Lung microvascular endothelial cell (primary cell): ENCODE results near the gene SLC45A1. TPM values are rescaled to one million over a fixed set of nuclear protein-coding genes. Genes with fewer than 3 reads are reported as not detected.

Experiments
- DNase-seq, 2 donors: peaks; one replicate each; pipeline versions ENCODE4 v3.0.0 to v3.0.0-alpha.2; 2010; ENCODE audit warnings: low read depth in 2 of 2
- total RNA-seq: library from RNA; depleted of rRNA; stranded (reverse); fragments of >200 nt; gene quantifications from 2 replicates; pipeline ENCODE4 v1.2.1, GENCODE V29; 2014

Gene SLC45A1
- total RNA-seq, 1 donor from 2014 or later = 1.2 TPM

DNA sequence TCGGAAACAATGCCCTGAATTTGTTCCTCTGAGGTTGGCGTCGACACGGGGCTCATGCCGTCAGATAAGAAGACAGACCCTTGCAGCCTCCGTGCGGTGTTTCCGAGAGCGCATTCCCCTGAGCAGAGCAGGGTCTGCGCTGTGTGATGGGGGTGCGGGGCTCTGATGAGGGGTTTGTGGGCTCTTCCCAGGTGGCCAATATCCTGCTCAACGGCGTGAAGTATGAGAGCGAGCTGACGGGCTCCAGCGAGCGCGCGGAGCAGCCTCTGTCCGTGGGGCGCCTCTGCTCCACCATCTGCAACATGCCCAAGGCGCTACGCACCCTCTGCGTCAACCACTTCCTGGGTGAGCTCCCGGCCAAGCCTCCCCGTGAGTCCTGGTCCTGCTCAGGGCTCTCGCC, 17.3 kb downstream of the SLC45A1 start:
- no peak for DNase-seq

- no peak for DNase-seq
Measured at GRCh38 chr1:8337776-8338525, 20.0 kb downstream of the SLC45A1 start.

DNA sequence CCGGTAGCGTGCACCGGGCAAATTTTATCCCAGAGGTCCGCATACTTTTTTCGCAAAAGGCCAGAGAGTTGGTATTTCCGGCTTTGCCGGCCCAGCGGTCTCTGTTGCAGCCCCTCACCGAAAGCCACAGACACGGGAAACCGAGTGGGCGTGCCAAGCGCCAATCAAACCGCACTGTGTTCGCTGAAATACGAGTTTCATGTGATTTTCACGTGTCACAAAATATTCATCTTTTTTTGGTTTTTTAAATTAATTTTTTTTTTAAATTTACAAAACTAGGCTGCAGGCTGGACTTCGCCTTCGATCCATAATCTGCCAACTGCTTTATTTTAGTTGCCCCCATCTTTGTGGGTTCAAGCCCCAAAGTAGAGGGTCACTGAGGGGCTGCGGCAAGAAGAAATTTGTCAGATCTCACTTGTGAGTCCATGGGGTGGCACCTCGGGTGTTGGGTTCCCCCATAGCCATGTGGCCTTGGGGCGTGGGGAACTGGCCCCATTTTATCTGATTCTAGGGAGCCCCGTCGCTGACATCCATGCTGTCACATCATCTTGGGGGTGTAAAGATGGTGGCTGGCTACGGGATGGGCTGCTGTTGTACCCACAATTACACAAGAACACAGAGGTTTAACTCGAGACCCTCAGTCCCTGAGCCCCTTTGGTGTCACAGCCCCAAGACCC, 20.8 kb downstream of the SLC45A1 start:
- DNase-seq = no peak

DNA sequence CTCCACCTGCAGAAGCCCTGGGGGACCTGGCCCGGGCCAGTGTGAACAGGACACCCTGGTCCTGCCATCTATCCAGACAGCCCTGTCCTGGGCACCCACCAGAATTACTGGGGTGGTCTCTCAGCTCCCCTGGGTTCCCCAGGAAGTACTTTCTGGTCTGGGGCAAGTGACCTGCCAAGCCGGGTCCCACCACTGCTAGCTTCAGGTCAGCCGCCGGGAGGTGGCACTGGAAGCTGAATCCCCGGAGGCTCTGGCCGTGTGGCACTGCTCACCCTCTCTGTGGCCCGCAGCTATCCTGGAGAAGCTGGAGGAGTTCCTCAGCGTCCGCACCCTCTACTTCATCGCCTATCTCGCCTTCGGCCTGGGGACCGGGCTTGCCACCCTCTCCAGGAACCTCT, 21.3 kb downstream of the SLC45A1 start:
- no peak for DNase-seq

GRCh38 chr1:8340448-8340847, 22.5 kb downstream of the SLC45A1 start:
- DNase-seq = no peak

DNA sequence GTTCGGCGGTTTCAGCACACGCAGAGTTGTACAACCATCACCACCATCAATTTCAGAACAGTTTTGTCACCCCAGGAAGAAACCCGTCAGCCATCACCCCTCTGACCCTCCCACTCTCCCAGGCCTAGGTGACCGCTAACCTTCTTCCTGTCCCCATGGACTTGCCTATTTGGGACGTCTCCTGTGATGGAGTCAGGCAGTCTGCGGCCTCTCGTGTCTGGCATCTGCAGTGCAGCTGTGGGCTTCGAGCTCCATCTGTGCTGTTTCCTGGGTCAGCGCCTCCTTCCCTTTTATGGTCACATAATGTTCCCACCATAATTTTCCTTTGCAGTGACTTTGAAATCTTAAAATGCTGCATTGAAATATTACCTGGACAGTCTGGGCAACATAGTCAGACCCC, 24.4 kb downstream of the SLC45A1 start:
- peak in 1 of 2 donors; percentile 48 for DNase-seq

DNA sequence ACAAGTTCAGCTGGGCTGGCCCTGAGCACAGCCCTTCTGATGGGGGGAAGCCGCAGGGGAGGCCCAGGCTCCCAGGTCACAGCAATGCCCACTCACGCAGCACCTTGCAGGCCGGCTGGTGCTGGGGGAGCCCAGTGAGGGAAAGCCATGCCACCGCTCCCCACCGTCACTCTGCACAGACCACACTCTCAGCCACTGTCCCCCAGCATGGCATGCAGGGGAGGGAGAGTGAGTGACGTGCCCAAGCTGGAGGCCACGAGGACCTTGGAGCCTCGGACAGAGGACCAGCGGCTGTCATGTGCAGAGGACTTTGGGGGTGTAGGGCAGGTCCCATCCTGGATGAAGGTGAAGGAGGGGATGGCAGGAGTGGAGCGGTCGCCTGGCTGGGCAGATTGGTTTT, 25.1 kb downstream of the SLC45A1 start:
- DNase-seq = no peak

DNA sequence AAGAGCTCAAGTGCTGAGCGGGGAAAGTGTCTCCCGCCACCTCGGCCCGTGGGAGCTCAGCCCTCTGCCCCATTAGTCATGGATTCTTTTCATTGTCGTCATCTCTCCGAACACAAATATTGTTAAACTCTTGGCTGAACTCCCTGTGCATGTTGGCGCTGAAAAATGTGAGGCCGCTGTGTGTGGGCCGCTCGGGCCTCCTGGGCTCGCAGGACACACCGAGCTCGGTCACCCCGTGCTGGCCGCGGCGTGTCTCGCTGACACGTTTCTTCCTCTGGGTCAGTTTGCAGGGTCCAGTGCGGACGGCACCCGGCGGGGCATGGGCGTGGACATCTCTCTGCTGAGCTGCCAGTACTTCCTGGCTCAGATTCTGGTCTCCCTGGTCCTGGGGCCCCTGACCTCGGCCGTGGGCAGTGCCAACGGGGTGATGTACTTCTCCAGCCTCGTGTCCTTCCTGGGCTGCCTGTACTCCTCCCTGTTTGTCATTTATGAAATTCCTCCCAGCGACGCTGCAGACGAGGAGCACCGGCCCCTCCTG, 25.6 kb downstream of the SLC45A1 start:
- peak; percentile 91 to 94 for DNase-seq

DNA sequence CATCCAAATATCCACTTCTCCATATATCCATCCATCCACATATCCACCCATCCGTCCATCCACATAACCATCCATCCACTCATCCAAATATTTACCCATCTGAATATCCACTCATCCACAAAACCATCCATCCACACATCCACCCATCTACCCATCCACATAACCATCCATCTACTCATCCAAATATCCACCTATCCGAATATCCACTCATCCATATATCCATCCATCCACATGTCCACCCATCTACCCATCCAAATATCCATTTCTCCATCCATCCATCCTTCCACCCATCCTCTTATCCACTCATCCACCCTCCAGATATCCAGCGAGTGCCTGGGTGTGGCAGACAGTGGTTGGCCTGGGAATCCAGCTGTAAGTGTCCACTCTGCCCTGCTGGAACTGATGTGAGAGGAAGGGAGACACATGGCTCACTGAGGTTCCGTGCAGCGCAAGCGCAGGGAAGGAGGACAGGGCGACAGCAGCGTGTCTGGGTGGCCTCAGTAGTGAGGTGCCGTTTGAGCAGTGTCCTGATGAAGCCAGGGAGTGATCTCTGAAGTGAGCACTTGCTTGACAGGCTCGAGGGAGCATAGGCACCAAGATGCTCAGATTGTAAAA, 27.1 kb downstream of the SLC45A1 start:
- no peak for DNase-seq

GRCh38 chr1:8345621-8346415, 27.9 kb downstream of the SLC45A1 start:
- no peak for DNase-seq

DNA sequence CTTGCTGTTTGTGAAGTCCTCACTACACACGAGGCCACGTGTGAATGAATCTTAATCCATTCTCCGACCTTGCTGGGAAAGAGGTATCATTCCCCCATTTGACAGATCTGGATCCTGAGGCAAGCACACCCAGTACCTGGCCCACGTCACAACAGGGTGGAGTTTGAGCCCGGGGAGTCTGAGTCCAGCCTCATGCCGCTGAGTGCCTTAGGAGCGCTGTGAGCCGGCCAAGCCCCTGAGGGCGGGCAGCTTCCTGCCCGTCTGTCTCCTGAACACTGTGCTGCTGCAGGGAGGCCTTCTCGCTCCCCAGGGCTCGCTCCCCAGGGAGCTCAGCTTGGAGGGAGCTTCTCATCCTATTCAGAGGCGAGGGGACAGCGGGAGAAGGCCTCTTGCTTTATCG, 29.7 kb downstream of the SLC45A1 start:
- DNase-seq = no peak

- no peak for DNase-seq
Measured at GRCh38 chr1:8348047-8348776, 30.3 kb downstream of the SLC45A1 start.

DNA sequence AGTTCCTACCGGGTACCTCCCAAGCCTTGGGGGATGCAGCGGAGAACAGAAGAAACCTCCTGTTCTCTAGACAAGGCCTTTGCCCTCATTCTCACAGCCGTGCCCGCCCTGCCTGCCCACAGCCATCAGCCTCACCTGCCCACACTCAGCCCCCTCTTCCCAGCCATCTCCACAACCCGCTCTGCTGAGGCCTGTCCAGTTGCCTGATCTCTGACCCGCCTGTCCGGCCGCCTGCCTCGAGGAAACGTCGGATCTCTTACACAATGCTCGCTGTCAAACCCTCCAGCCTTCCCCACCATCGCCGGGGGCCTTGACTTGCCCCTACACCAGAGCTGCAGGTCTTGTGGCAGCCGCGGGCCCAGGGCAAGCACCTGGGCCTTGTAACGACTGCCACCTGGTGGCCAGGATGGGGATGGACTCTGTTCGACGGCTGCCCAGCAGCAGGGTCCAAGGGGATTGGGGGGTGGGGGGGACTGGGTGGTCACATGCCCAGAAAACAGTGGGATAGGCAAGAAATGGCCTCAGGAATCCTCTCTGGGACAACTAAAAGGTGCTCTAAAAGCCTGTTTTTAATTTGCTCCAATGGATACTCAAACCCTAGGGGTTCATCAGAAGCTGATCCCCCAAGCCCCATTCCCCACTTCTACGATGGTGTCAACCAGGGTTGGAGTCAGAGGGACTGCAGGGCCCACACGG, 31.0 kb downstream of the SLC45A1 start:
- peak; percentile 63 to 76 for DNase-seq

GRCh38 chr1:8349473-8349865, 31.6 kb downstream of the SLC45A1 start:
- DNase-seq = no peak

- DNase-seq = no peak
Measured at GRCh38 chr1:8349961-8350360, 32.0 kb downstream of the SLC45A1 start.

GRCh38 chr1:8350914-8351684, 33.2 kb downstream of the SLC45A1 start:
- no peak for DNase-seq

GRCh38 chr1:8351693-8352470, 34.0 kb downstream of the SLC45A1 start:
- peak; percentile 38 to 47 for DNase-seq

DNA sequence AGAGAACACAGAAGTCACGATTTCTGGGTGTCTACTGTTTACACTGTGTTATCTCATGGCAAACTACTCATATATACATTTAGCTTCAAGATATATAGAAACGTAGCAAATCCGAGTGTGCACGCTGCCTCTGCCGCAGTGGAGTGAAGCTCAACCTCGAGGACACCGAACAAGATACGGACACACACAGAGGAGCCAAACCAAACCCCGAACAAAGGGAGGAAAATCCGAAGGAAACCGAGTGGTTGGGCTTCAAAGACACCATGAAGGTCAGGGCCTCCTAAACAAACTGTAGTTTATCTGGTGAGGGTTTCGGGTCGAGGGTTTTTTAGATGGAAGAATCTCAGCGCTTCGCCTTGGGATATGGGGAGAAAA, 34.5 kb downstream of the SLC45A1 start:
- DNase-seq = no peak
